ENCODE results near the gene STING1. TPM values are rescaled to one million over a fixed set of nuclear protein-coding genes. Genes with fewer than 3 reads are reported as not detected.

The STING1 gene
- total and polyA plus RNA-seq, 10 of the 15 experiments (the other 5 are each of a cell fraction or from before 2014, with no cell fraction given), result 10.1 to 56.1 (median 41.0) TPM

GRCh38 chr5:139472386-139473030 is 10.1 kb downstream of the STING1 start:
- ChIA-PET POLR2A (interaction anchor here (1.3 kb wide), 1 partner anchor 14 kb away, joined by 4 read pairs; no protein-coding TSS in a partner anchor), CTCF (interaction anchor here (0.6 to 1.7 kb wide), 3 partner anchors 8 to 17 kb away, joined by 4 to 5 read pairs (median 4); partner anchors contain the start of gene STING1), RAD21 (ENCODE audit: unreplicated experiment) (interaction anchor here (1.9 kb wide), 1 partner anchor 10 kb away, joined by 4 read pairs; the partner anchor contains the start of gene ECSCR), SMC1A (ENCODE audit: uncharacterized antibody, unreplicated experiment) (no interaction called here)
- WGBS (ENCODE audit: insufficient coverage, insufficient replicate concordance, low lambda C conversion rate, missing lambda C conversion rate), result 55% methylated on average over 15 of the region's 15 CpGs
- DNase-seq (ENCODE audit: low read depth, low spot score) (no peak), FAIRE-seq (no peak), ATAC-seq (no peak)
- H4K20me1 ChIP-seq (ENCODE audit: control insufficient read depth, insufficient read depth), result no peaks in the 10 kb centered on the region
- no peak overlapping the region for H3K9ac ChIP-seq (ENCODE audit: control insufficient read depth, insufficient read depth, low read length)
- no peak overlapping the region for H3K27ac ChIP-seq (ENCODE audit: control insufficient read depth, insufficient read depth)
- H3K79me2 ChIP-seq (ENCODE audit: control insufficient read depth, insufficient read depth, low read length), result no peaks in the 10 kb centered on the region
- no peaks in the 10 kb centered on the region for H3K27me3 ChIP-seq (replicated peaks in 1 of 2; ENCODE audit: control insufficient read depth in 2 of 2, insufficient read depth in 2 of 2, low read length in 1 of 2)
- no peaks in the 10 kb centered on the region; a peak in 1 of 4 replicates for H3K36me3 ChIP-seq (ENCODE audit: control insufficient read depth in 2 of 2, insufficient read depth in 2 of 2, low read length in 1 of 2)
- H3K9me3 ChIP-seq (replicated peaks; ENCODE audit: control insufficient read depth, insufficient read depth, low read length), result no peaks in the 10 kb centered on the region
- no TSS peak for BruUV-seq (replicated peaks)
- H2AFZ ChIP-seq (ENCODE audit: control insufficient read depth, low read depth, low read length), result no peak overlapping the region
- peaks cover 12% of the 10 kb centered on the region for H3K4me1 ChIP-seq (ENCODE audit: control insufficient read depth, insufficient read depth, low read length)
- in situ Hi-C loops (cut with MboI), result no loop called here
- H3K4me2 ChIP-seq (ENCODE audit: control insufficient read depth, insufficient read depth), result no peak overlapping the region
- H3K4me3 ChIP-seq, result no peak overlapping the region
- intact Hi-C loops (cut with micrococcal nuclease; ENCODE audit: unreplicated experiment), result no loop called here
- TF ChIP-seq ZNF384 (IDR thresholded peaks at IDR 0.05; ENCODE audit: borderline replicate concordance, low read depth, low read length) (no peak), ZNF24 (IDR thresholded peaks at IDR 0.05) (no peak), STAT3 (IDR thresholded peaks at IDR 0.05; ENCODE audit: low read depth, low read length) (no peak), NRF1 (conservative IDR thresholded peaks at IDR 0.05; ENCODE audit: low read depth, low read length) (no peak), EED (IDR thresholded peaks at IDR 0.05; ENCODE audit: low read depth) (no peak), NR2F1 (conservative IDR thresholded peaks at IDR 0.05) (no peak), ZNF622 (IDR thresholded peaks at IDR 0.05) (no peak), NFXL1 (IDR thresholded peaks at IDR 0.05; ENCODE audit: borderline replicate concordance) (no peak), ZNF207 (IDR thresholded peaks at IDR 0.05; ENCODE audit: borderline replicate concordance) (no peak), BHLHE40 (IDR thresholded peaks at IDR 0.05; ENCODE audit: borderline replicate concordance in 1 of 2, low read depth in 2 of 2, low read length in 1 of 2) (no peak), FOXM1 (IDR thresholded peaks at IDR 0.05; ENCODE audit: low read depth, low read length) (no peak), ESRRA (IDR thresholded peaks at IDR 0.05; ENCODE audit: low read length) (no peak), NFYB (IDR thresholded peaks at IDR 0.05; ENCODE audit: insufficient read depth, low read depth, low read length) (no peak), ZBTB11 (CRISPR knock-in tag; IDR thresholded peaks at IDR 0.05) (no peak)
- TF ChIP-seq, protein P1, sequence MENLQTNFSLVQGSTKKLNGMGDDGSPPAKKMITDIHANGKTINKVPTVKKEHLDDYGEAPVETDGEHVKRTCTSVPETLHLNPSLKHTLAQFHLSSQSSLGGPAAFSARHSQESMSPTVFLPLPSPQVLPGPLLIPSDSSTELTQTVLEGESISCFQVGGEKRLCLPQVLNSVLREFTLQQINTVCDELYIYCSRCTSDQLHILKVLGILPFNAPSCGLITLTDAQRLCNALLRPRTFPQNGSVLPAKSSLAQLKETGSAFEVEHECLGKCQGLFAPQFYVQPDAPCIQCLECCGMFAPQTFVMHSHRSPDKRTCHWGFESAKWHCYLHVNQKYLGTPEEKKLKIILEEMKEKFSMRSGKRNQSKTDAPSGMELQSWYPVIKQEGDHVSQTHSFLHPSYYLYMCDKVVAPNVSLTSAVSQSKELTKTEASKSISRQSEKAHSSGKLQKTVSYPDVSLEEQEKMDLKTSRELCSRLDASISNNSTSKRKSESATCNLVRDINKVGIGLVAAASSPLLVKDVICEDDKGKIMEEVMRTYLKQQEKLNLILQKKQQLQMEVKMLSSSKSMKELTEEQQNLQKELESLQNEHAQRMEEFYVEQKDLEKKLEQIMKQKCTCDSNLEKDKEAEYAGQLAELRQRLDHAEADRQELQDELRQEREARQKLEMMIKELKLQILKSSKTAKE (IDR thresholded peaks at IDR 0.05; ENCODE audit: low read depth, poor library complexity, severe bottlenecking), result no peak
- TF ChIP-seq, protein P2, sequence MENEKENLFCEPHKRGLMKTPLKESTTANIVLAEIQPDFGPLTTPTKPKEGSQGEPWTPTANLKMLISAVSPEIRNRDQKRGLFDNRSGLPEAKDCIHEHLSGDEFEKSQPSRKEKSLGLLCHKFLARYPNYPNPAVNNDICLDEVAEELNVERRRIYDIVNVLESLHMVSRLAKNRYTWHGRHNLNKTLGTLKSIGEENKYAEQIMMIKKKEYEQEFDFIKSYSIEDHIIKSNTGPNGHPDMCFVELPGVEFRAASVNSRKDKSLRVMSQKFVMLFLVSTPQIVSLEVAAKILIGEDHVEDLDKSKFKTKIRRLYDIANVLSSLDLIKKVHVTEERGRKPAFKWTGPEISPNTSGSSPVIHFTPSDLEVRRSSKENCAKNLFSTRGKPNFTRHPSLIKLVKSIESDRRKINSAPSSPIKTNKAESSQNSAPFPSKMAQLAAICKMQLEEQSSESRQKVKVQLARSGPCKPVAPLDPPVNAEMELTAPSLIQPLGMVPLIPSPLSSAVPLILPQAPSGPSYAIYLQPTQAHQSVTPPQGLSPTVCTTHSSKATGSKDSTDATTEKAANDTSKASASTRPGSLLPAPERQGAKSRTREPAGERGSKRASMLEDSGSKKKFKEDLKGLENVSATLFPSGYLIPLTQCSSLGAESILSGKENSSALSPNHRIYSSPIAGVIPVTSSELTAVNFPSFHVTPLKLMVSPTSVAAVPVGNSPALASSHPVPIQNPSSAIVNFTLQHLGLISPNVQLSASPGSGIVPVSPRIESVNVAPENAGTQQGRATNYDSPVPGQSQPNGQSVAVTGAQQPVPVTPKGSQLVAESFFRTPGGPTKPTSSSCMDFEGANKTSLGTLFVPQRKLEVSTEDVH (IDR thresholded peaks at IDR 0.05; ENCODE audit: low read depth, partially characterized antibody), result no peak

All from GM12878 (cell line).